Stomach smooth muscle (tissue), 2 donors: ENCODE data around the gene ACER2.

Experiments used
- H3K27ac ChIP-seq: one replicate; pipeline ENCODE4 v1.7.0; 2013; ENCODE audit warnings: mild to moderate bottlenecking, low read length, inconsistent platforms
- H3K27me3 ChIP-seq, 2 donors: one replicate each; pipeline ENCODE4 v1.7.0; 2013; ENCODE audit warnings: low read length in 2 of 2; ENCODE audit not compliant: insufficient read depth in 2 of 2, control insufficient read depth in 1 of 2
- H3K36me3 ChIP-seq, 2 donors: one replicate each; pipeline ENCODE4 v1.7.0; 2013; ENCODE audit warnings: low read length in 2 of 2; ENCODE audit not compliant: control insufficient read depth in 2 of 2, insufficient read depth in 2 of 2
- H3K4me1 ChIP-seq: one replicate; pipeline ENCODE4 v1.7.0; 2013; ENCODE audit warnings: low read length; ENCODE audit not compliant: control insufficient read depth, insufficient read depth
- H3K4me3 ChIP-seq, 2 donors: one replicate each; pipeline ENCODE4 v1.7.0; 2013; ENCODE audit warnings: low read length in 2 of 2
- H3K9ac ChIP-seq, 2 donors: one replicate each; pipeline ENCODE4 v1.7.0; 2013; ENCODE audit warnings: low read length in 2 of 2, mild to moderate bottlenecking in 1 of 2
- H3K9me3 ChIP-seq, 2 donors: one replicate each; pipeline ENCODE4 v1.7.0; 2013; ENCODE audit warnings: low read length in 2 of 2; ENCODE audit not compliant: control insufficient read depth in 2 of 2
- donor health status: healthy.
- donor health status: Pancreatic carcinoma.

The ACER2 gene

GRCh38 chr9:19451240-19452087 is 42.7 kb downstream of the ACER2 start:
- Histone ChIP-seq H3K27me3 (no peaks in the 10 kb centered on the region), H3K27ac (no peak overlapping the region), H3K9me3 (no peaks in the 10 kb centered on the region), H3K9ac (no peak overlapping the region), H3K36me3 (peaks cover 3 to 7% of the 10 kb centered on the region in 2 donors), H3K4me1 (peaks cover under 1% of the 10 kb centered on the region), H3K4me3 (no peak overlapping the region)

- H3K9ac ChIP-seq = peak overlapping the region; percentile 13 to 35
- H3K4me1 ChIP-seq = peaks cover 10% of the 10 kb centered on the region
- H3K9me3 ChIP-seq = no peaks in the 10 kb centered on the region
- no peaks in the 10 kb centered on the region for H3K27me3 ChIP-seq
- H3K36me3 ChIP-seq = peaks cover under 1 to 5% of the 10 kb centered on the region in 2 donors
- H3K27ac ChIP-seq = no peak overlapping the region
- no peak overlapping the region for H3K4me3 ChIP-seq
Observed at GRCh38 chr9:19456426-19456825, 47.6 kb downstream of the ACER2 start.

- Histone ChIP-seq H3K36me3 (no peaks in the 10 kb centered on the region), H3K4me1 (peaks cover 10% of the 10 kb centered on the region), H3K9me3 (no peaks in the 10 kb centered on the region), H3K9ac (peak overlapping the region; percentile 35 to 55), H3K27me3 (no peaks in the 10 kb centered on the region), H3K27ac (no peak overlapping the region), H3K4me3 (peak overlapping the region in 1 of 2 donors; percentile 59)
Observed at GRCh38 chr9:19456996-19457692, 48.3 kb downstream of the ACER2 start.

GRCh38 chr9:19457693-19458009 is 48.8 kb downstream of the ACER2 start:
- Histone ChIP-seq H3K9ac (peak overlapping the region; percentile 27 to 30), H3K27me3 (no peaks in the 10 kb centered on the region), H3K4me3 (peak overlapping the region in 1 of 2 donors; percentile 59), H3K9me3 (no peaks in the 10 kb centered on the region), H3K36me3 (no peaks in the 10 kb centered on the region), H3K4me1 (peaks cover 10% of the 10 kb centered on the region), H3K27ac (no peak overlapping the region)

GRCh38 chr9:19460243-19460642 is 51.4 kb downstream of the ACER2 start:
- peaks cover 16% of the 10 kb centered on the region for H3K4me1 ChIP-seq

GRCh38 chr9:19461135-19461534 is 52.3 kb downstream of the ACER2 start:
- H3K9ac ChIP-seq = no peak overlapping the region
- H3K4me3 ChIP-seq = no peak overlapping the region
- H3K36me3 ChIP-seq = no peaks in the 10 kb centered on the region
- no peaks in the 10 kb centered on the region for H3K9me3 ChIP-seq
- H3K27me3 ChIP-seq = no peaks in the 10 kb centered on the region
- H3K27ac ChIP-seq = no peak overlapping the region
- H3K4me1 ChIP-seq = peaks cover 16% of the 10 kb centered on the region

More at GRCh38 chr9:19460243-19460642, 51.4 kb downstream of the ACER2 start:
- Histone ChIP-seq H3K9me3 (no peaks in the 10 kb centered on the region), H3K36me3 (no peaks in the 10 kb centered on the region), H3K27me3 (no peaks in the 10 kb centered on the region), H3K4me3 (no peak overlapping the region), H3K27ac (no peak overlapping the region), H3K9ac (no peak overlapping the region)

- Histone ChIP-seq H3K36me3 (no peaks in the 10 kb centered on the region), H3K9me3 (no peaks in the 10 kb centered on the region), H3K27me3 (no peaks in the 10 kb centered on the region), H3K4me1 (peaks cover 6% of the 10 kb centered on the region), H3K27ac (no peak overlapping the region), H3K9ac (peak overlapping the region in 1 of 2 donors; percentile 66), H3K4me3 (peak overlapping the region; percentile 47 to 68)
Observed at GRCh38 chr9:19464061-19464763, 55.4 kb downstream of the ACER2 start.

- peak overlapping the region; percentile 47 to 68 for H3K4me3 ChIP-seq
- H3K36me3 ChIP-seq = no peaks in the 10 kb centered on the region
- no peaks in the 10 kb centered on the region for H3K27me3 ChIP-seq
- no peak overlapping the region for H3K27ac ChIP-seq
- peak overlapping the region in 1 of 2 donors; percentile 66 for H3K9ac ChIP-seq
- H3K9me3 ChIP-seq = no peaks in the 10 kb centered on the region
- peaks cover 6% of the 10 kb centered on the region for H3K4me1 ChIP-seq
Observed at GRCh38 chr9:19464764-19465585, 56.2 kb downstream of the ACER2 start.

GRCh38 chr9:19465586-19466279 is 56.9 kb downstream of the ACER2 start:
- H3K27me3 ChIP-seq = no peaks in the 10 kb centered on the region
- peaks cover 6% of the 10 kb centered on the region for H3K4me1 ChIP-seq
- no peaks in the 10 kb centered on the region for H3K9me3 ChIP-seq
- H3K4me3 ChIP-seq = no peak overlapping the region
- H3K9ac ChIP-seq = no peak overlapping the region
- H3K27ac ChIP-seq = no peak overlapping the region
- H3K36me3 ChIP-seq = no peaks in the 10 kb centered on the region

GRCh38 chr9:19466280-19466639 is 57.5 kb downstream of the ACER2 start:
- Histone ChIP-seq H3K27me3 (no peaks in the 10 kb centered on the region), H3K27ac (no peak overlapping the region), H3K4me1 (peaks cover 6% of the 10 kb centered on the region), H3K9ac (no peak overlapping the region), H3K4me3 (no peak overlapping the region), H3K36me3 (no peaks in the 10 kb centered on the region), H3K9me3 (no peaks in the 10 kb centered on the region)
